Stimulated activated naive CD8-positive, alpha-beta T cell treated with anti-CD3 and anti-CD28 coated beads, Interleukin-15, Interleukin-2, amounts not matched to agents 100 ng/mL and 50 ng/mL, for 24 hours (primary cell): Measurements from ENCODE around the gene ACVR1.

ENCODE experiments used
- H3K27ac Mint-ChIP-seq: one replicate; pipeline ENCODE4 v1.8.0; 2021; ENCODE audit warnings: mild to moderate bottlenecking, mixed read lengths
- H3K27me3 Mint-ChIP-seq: one replicate; pipeline ENCODE4 v1.8.0; 2021; ENCODE audit warnings: mixed read lengths
- H3K36me3 Mint-ChIP-seq: one replicate; pipeline ENCODE4 v1.8.0; 2021; ENCODE audit warnings: low read depth, mixed read lengths
- H3K4me1 Mint-ChIP-seq: one replicate; pipeline ENCODE4 v1.8.0; 2021; ENCODE audit warnings: low read depth, mixed read lengths
- H3K4me3 Mint-ChIP-seq: one replicate; pipeline ENCODE4 v1.8.0; 2021; ENCODE audit warnings: mild to moderate bottlenecking, mixed read lengths
- H3K9me3 Mint-ChIP-seq: one replicate; pipeline ENCODE4 v1.8.0; 2021; ENCODE audit warnings: mixed read lengths

The ACVR1 gene

DNA sequence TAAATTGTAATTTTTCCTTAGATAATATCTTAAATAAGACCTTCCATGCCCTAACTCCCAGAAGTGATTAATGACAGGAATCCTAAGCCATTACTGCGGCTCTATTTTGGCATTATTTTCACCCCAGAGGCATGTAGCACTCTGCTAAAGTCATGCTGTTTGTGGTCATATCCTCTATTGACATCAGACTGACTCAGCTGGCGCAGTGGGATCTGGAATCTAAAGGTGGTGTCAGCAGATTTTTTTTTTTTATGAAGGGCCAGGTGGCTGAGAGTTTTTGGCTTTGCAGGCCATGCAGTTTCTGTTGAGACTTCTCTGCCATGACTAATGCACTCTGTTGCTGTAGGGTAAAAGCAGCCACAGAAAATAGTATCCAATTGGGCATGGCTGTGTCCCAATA lies 183.4 kb downstream of the ACVR1 start:
- H3K4me3 Mint-ChIP-seq, result no peak overlapping the region
- H3K27me3 Mint-ChIP-seq, result no peaks in the 10 kb centered on the region
- H3K4me1 Mint-ChIP-seq, result no peaks in the 10 kb centered on the region
- no peaks in the 10 kb centered on the region for H3K36me3 Mint-ChIP-seq
- H3K27ac Mint-ChIP-seq, result no peak overlapping the region
- no peaks in the 10 kb centered on the region for H3K9me3 Mint-ChIP-seq

DNA sequence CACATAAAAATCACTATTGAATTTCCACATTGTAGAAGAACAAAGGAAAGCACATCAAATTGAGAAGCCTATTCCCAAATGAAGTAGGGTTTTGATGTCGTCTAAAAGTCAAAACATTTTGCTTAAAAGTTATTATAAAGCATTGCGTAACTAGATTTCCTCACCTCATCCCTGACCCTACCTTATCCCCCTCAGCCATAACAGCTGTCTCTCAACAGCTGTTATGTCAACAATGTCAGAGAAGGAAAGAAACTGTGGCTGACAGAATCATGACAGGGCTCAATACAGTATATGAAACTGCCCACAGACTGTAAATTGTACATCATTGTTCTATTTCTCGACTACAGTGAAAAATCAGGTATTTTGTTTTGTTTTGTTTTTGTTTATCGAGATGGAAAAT lies 184.4 kb downstream of the ACVR1 start:
- no peak overlapping the region for H3K4me3 Mint-ChIP-seq
- H3K4me1 Mint-ChIP-seq, result no peaks in the 10 kb centered on the region
- H3K9me3 Mint-ChIP-seq, result no peaks in the 10 kb centered on the region
- H3K27ac Mint-ChIP-seq, result no peak overlapping the region
- H3K27me3 Mint-ChIP-seq, result no peaks in the 10 kb centered on the region
- no peaks in the 10 kb centered on the region for H3K36me3 Mint-ChIP-seq

- Mint-ChIP-seq H3K27me3 (no peaks in the 10 kb centered on the region), H3K4me1 (no peaks in the 10 kb centered on the region), H3K27ac (no peak overlapping the region), H3K9me3 (no peaks in the 10 kb centered on the region), H3K36me3 (no peaks in the 10 kb centered on the region), H3K4me3 (no peak overlapping the region)
These were observed 185.0 kb downstream of the ACVR1 start for GRCh38 chr2:157691131-157691530.
